Dedifferentiated amniotic fluid mesenchymal stem cell (primary cell): ENCODE results near the gene MICALL1.

Experiments used
- DNase-seq: peaks from one replicate; pipeline ENCODE4 v3.0.0-alpha.2; 2016; ENCODE audit errors: extremely low spot score

The MICALL1 gene

GRCh38 chr22:37904572-37905533, 1.2 kb upstream of the MICALL1 start:
- peak; percentile 92 for DNase-seq

GRCh38 chr22:37906364-37907008, 389 bp downstream of the MICALL1 start:
- DNase-seq = no peak

GRCh38 chr22:37907036-37907954, 1.2 kb downstream of the MICALL1 start:
- DNase-seq = no peak

GRCh38 chr22:37909766-37910165, 3.7 kb downstream of the MICALL1 start:
- DNase-seq = no peak

- DNase-seq = no peak
Observed at GRCh38 chr22:37910890-37911672, 5.0 kb downstream of the MICALL1 start.

- DNase-seq = no peak
Observed at GRCh38 chr22:37911697-37912096, 5.6 kb downstream of the MICALL1 start.

- DNase-seq = no peak
Observed at GRCh38 chr22:37912171-37912570, 6.1 kb downstream of the MICALL1 start.

GRCh38 chr22:37913233-37913721, 7.2 kb downstream of the MICALL1 start:
- no peak for DNase-seq

- no peak for DNase-seq
Observed at GRCh38 chr22:37916311-37916710, 10.2 kb downstream of the MICALL1 start.

GRCh38 chr22:37917874-37918548, 11.9 kb downstream of the MICALL1 start:
- DNase-seq = no peak

GRCh38 chr22:37918580-37919270, 12.6 kb downstream of the MICALL1 start:
- no peak for DNase-seq

GRCh38 chr22:37920126-37920525, 14.0 kb downstream of the MICALL1 start:
- DNase-seq = no peak

GRCh38 chr22:37922191-37922590, 16.1 kb downstream of the MICALL1 start:
- no peak for DNase-seq

GRCh38 chr22:37923927-37924326, 17.8 kb downstream of the MICALL1 start:
- no peak for DNase-seq

GRCh38 chr22:37924386-37925065, 18.4 kb downstream of the MICALL1 start:
- no peak for DNase-seq

GRCh38 chr22:37925330-37925729, 19.2 kb downstream of the MICALL1 start:
- no peak for DNase-seq

- no peak for DNase-seq
Observed at GRCh38 chr22:37925767-37926166, 19.7 kb downstream of the MICALL1 start.

- no peak for DNase-seq
Observed at GRCh38 chr22:37926358-37926757, 20.3 kb downstream of the MICALL1 start.
